Keratinocyte (primary cell): ENCODE results near the gene SLC27A1. TPM values are rescaled to one million over a fixed set of nuclear protein-coding genes. Genes with fewer than 3 reads are reported as not detected.

Experiments
- DNase-seq: peaks from one replicate; pipeline ENCODE4 v3.0.0-alpha.2; 2011; ENCODE audit warnings: low read depth, missing footprints, low spot score
- FAIRE-seq: peaks from 2 replicates; lab custom pipeline; 2011; peaks lifted over from hg19 to GRCh38; lab: Jason Lieb, UNC
- H2AFZ ChIP-seq: 2 replicates; pipeline ENCODE4 v1.6.0; 2012; ENCODE audit warnings: low read length, control low read depth, inconsistent platforms; ENCODE audit not compliant: control insufficient read depth
- H3K27ac ChIP-seq: 2 replicates; pipeline ENCODE4 v1.5.1; 2011; ENCODE audit warnings: low read length; ENCODE audit not compliant: control insufficient read depth, insufficient read depth
- H3K27me3 ChIP-seq: 3 replicates; pipeline ENCODE4 v1.6.0; 2011; ENCODE audit warnings: low read length; ENCODE audit not compliant: control insufficient read depth, insufficient read depth; ENCODE audit errors: extremely low read depth
- H3K36me3 ChIP-seq, 2 experiments: 2 replicates in 1 of 2; 3 replicates in 1 of 2; pipeline ENCODE4 v1.5.1; 2011; ENCODE audit warnings: low read length in 2 of 2, mild to moderate bottlenecking in 1 of 2; ENCODE audit not compliant: control insufficient read depth in 2 of 2, insufficient read depth in 2 of 2; ENCODE audit errors: extremely low read depth in 1 of 2
- H3K4me1 ChIP-seq: 3 replicates; pipeline ENCODE4 v1.5.1; 2011; ENCODE audit warnings: low read length; ENCODE audit not compliant: control insufficient read depth, insufficient read depth; ENCODE audit errors: extremely low read depth
- H3K4me2 ChIP-seq: 3 replicates; pipeline ENCODE4 v1.6.0; 2011; ENCODE audit warnings: low read depth, low read length; ENCODE audit not compliant: control insufficient read depth, insufficient read depth; ENCODE audit errors: extremely low read depth
- H3K4me3 ChIP-seq, 3 experiments: fragments of 200-600 bp in 1 of 3; sonication (generic) in 1 of 3; 2 replicates in 2 of 3; 3 replicates in 1 of 3; pipeline ENCODE4 v1.5.1; 2011 to 2016; ENCODE audit warnings: low read length in 3 of 3, mild to moderate bottlenecking in 3 of 3, control low read depth in 2 of 3, inconsistent platforms in 1 of 3, low read depth in 1 of 3, mixed read lengths in 1 of 3, mixed run types in 1 of 3, moderate library complexity in 1 of 3; ENCODE audit not compliant: control insufficient read depth in 2 of 3, insufficient read depth in 2 of 3; ENCODE audit errors: extremely low read depth in 1 of 3
- H3K79me2 ChIP-seq: 2 replicates; pipeline ENCODE4 v1.6.0; 2012; ENCODE audit warnings: low read length; ENCODE audit not compliant: control insufficient read depth, insufficient read depth
- H3K9ac ChIP-seq: 3 replicates; pipeline ENCODE4 v1.6.0; 2011; ENCODE audit warnings: low read length; ENCODE audit not compliant: control insufficient read depth, insufficient read depth; ENCODE audit errors: extremely low read depth
- H3K9me1 ChIP-seq: 3 replicates; pipeline ENCODE4 v1.6.0; 2011; ENCODE audit warnings: low read length; ENCODE audit not compliant: control insufficient read depth, insufficient read depth; ENCODE audit errors: extremely low read depth
- H3K9me3 ChIP-seq: 2 replicates; pipeline ENCODE4 v1.5.1; 2012; ENCODE audit warnings: low read depth, low read length; ENCODE audit not compliant: control insufficient read depth
- H4K20me1 ChIP-seq: 3 replicates; pipeline ENCODE4 v1.6.0; 2011; ENCODE audit warnings: low read length; ENCODE audit not compliant: control insufficient read depth, insufficient read depth; ENCODE audit errors: extremely low read depth
- EZH2 ChIP-seq: IDR thresholded peaks from one replicate; pipeline ENCODE4 v1.6.1; 2012; ENCODE audit warnings: inconsistent platforms, mild to moderate bottlenecking, low read length, moderate library complexity
- dilution Hi-C: fragments of 300-500 bp; cut with MboI; formaldehyde crosslinking; loops from one replicate; pipeline ENCODE4 v1.7.0; 2020; ENCODE audit warnings: low sequenced_read_pairs; ENCODE audit not compliant: extremely low pct_ligation_motif_present
- polyA plus RNA-seq, 5 experiments: library from polyadenylated mRNA; depleted of rRNA in 3 of 5; stranded (reverse) in 3 of 5; stranded (forward) in 1 of 5; unstranded in 1 of 5; fragments of >200 nt; gene quantifications; 1 replicate in 1 of 5; 2 replicates in 3 of 5; 3 replicates in 1 of 5; pipeline versions ENCODE4 v1.2.1 to v1.2.3, GENCODE V29; 2011 to 2012; ENCODE audit warnings: missing spikeins in 2 of 5, low read depth in 1 of 5, low replicate concordance in 1 of 5
- TF ChIP-seq, protein P1 (sequence below), 3 experiments: IDR thresholded peaks in 1 of 3; conservative IDR thresholded peaks in 1 of 3; optimal IDR thresholded peaks in 1 of 3; 2 replicates in 2 of 3; 3 replicates in 1 of 3; pipeline versions ENCODE3 to v1.5.1; 2011; ENCODE audit warnings: low read length in 3 of 3, mild to moderate bottlenecking in 3 of 3, moderate library complexity in 2 of 3, control low read depth in 1 of 3, inconsistent platforms in 1 of 3; ENCODE audit not compliant: insufficient read depth in 2 of 3; ENCODE audit errors: extremely low read depth in 1 of 3

Gene SLC27A1
- polyA plus RNA-seq, 1 donor (not counting 4 experiments of a cell fraction or from before 2014, with no cell fraction given) = 8.4 TPM

DNA sequence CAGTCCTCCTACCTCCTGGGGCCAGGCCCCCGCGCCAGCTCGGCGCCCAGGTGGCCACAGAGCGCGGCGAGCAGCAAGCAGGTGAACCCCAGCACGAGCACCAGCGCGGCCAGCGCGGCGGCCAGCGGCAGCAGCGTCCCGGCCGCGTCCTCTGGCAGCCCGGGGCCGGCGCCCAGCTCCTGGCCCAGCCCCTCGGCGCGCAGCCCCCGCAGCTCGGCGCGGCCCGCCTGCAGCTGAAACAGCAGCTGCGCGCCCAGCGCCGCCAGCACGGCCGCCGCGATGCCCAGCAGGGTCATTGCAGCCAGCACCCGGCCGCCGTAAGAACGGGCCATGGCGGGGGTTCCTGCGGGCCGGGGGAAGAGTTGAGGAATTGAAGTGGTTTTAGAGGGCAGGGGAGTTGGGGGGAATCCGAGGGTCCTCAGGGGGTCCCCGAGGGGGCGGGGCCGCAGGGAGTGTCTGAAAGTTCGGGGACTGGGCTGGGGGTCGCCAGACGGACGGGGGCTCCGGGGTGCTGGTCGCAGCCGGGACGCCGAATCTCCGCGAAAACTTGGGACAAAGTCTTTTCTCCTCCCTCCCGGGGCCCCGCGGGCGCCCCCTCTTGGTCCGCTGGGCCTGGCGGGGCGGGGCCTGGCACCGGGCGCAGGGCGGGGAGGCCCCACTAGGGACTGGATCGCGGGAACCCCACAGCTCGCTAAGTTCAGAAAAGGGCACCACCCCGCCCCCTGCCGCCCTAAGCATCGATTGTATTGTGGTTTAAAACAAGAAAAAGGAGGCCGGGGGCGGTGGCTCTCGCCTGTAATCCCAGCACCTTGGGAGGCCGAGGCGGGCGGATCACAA is 22.0 kb upstream of the SLC27A1 start, which contains the start of gene TMEM221:
TSS of gene TMEM221 (minus strand) at position 538 of the 837 bp plus-strand sequence. CDS start at position 332, 206 bp downstream.
- H3K27me3 ChIP-seq = peaks cover 12% of the 10 kb centered on the region
- H2AFZ ChIP-seq = no peak within 1 kb of the TSS
- peak within 1 kb of the TSS in 2 of 3 experiments; percentile 30 to 34 for H3K4me3 ChIP-seq
- no peaks in the 10 kb centered on the region for H3K9me1 ChIP-seq
- no peak for FAIRE-seq
- no peaks in the 10 kb centered on the region for H4K20me1 ChIP-seq
- H3K79me2 ChIP-seq = no peaks in the 10 kb centered on the region
- H3K9ac ChIP-seq = no peak within 1 kb of the TSS
- TF ChIP-seq, protein P1, sequence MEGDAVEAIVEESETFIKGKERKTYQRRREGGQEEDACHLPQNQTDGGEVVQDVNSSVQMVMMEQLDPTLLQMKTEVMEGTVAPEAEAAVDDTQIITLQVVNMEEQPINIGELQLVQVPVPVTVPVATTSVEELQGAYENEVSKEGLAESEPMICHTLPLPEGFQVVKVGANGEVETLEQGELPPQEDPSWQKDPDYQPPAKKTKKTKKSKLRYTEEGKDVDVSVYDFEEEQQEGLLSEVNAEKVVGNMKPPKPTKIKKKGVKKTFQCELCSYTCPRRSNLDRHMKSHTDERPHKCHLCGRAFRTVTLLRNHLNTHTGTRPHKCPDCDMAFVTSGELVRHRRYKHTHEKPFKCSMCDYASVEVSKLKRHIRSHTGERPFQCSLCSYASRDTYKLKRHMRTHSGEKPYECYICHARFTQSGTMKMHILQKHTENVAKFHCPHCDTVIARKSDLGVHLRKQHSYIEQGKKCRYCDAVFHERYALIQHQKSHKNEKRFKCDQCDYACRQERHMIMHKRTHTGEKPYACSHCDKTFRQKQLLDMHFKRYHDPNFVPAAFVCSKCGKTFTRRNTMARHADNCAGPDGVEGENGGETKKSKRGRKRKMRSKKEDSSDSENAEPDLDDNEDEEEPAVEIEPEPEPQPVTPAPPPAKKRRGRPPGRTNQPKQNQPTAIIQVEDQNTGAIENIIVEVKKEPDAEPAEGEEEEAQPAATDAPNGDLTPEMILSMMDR (optimal IDR thresholded peaks at IDR 0.05 in 1 of 3, IDR thresholded peaks at IDR 0.05 in 1 of 3, conservative IDR thresholded peaks at IDR 0.05 in 1 of 3; ENCODE audit: extremely low read depth in 1 of 3, insufficient read depth in 2 of 3, low read length in 3 of 3) = peak in 2 of 3 experiments; percentile 45 to 51
- no peak for TF ChIP-seq EZH2
- H3K27ac ChIP-seq = no peak within 1 kb of the TSS
- no peaks in the 10 kb centered on the region for H3K36me3 ChIP-seq
- peaks cover 10% of the 10 kb centered on the region for H3K4me1 ChIP-seq
- no peaks in the 10 kb centered on the region for H3K9me3 ChIP-seq
- H3K4me2 ChIP-seq = peak within 1 kb of the TSS; percentile 16
- DNase-seq = no peak
- dilution Hi-C loops = no loop called here

DNA sequence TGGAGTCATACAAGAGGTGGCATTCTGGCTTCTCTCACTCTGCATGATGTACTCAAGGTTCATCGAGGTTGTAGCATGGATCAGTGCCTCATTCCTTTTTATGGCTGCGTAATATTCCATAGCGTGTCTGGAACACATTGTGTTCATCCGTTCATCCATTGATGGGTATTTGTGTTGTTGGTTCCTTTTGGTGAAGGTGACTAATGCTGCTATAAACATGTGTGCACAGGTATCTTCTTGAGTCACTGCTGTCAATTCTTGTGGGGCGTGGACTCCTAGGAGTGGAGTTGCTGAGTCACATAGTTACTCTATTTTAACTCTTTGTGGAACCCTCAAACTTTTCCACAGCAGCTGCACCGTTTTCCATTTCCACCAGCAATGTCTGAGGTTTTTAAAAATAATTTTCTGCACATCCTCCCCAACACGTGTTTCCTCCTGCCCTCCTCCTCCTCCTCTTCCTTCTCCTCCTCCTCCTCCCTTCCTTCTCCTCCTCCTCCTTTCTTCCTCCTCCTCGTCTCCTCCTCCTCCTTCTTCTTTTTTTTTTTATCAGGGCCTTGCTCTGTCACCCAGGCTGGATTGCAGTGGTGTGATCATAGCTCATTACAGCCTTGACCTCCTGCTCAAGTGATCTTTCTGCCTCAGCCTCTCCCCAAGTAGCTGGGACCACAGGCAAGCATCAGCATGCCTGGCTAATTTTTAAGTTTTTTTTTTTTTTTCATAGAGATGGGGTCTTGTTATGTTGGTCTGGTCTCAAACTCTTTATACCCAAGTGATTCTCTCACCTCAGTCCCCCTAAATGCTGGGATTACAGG is 19.9 kb upstream of the SLC27A1 start:
- dilution Hi-C loops = no loop called here
- Histone ChIP-seq H4K20me1 (no peaks in the 10 kb centered on the region), H3K9ac (peak overlapping the region; percentile 54), H3K36me3 (no peaks in the 10 kb centered on the region), H3K4me2 (peak overlapping the region; percentile 62), H3K9me3 (no peaks in the 10 kb centered on the region), H3K4me3 (peak overlapping the region in 1 of 3 experiments; percentile 10), H3K9me1 (no peaks in the 10 kb centered on the region), H3K4me1 (peaks cover 10% of the 10 kb centered on the region), H3K27me3 (peaks cover 22% of the 10 kb centered on the region), H3K27ac (peak overlapping the region; percentile 58), H3K79me2 (no peaks in the 10 kb centered on the region), H2AFZ (peak overlapping the region; percentile 58)
- TF ChIP-seq EZH2 = no peak
- TF ChIP-seq, protein P1 (optimal IDR thresholded peaks at IDR 0.05 in 1 of 3, IDR thresholded peaks at IDR 0.05 in 1 of 3, conservative IDR thresholded peaks at IDR 0.05 in 1 of 3; ENCODE audit: extremely low read depth in 1 of 3, insufficient read depth in 2 of 3, low read length in 3 of 3) = no peak
- FAIRE-seq (peak; percentile 100), DNase-seq (peak; percentile 96)
